Testis (tissue), 3 donors: ENCODE measurements around the gene NCAPD3. TPM values are rescaled to one million over a fixed set of nuclear protein-coding genes. Genes with fewer than 3 reads are reported as not detected.

Experiments
- DNase-seq: peaks from one replicate; pipeline ENCODE4 v3.0.0-alpha.2; 2019
- H3K27ac ChIP-seq, 2 donors: fragments of 200-600 bp; sonication (generic); one replicate each; pipeline ENCODE4 v1.5.1; 2019
- H3K27me3 ChIP-seq: fragments of 200-600 bp; sonication (generic); one replicate; pipeline ENCODE4 v1.5.1; 2019
- H3K36me3 ChIP-seq: fragments of 200-600 bp; sonication (generic); one replicate; pipeline ENCODE4 v1.5.1; 2017; ENCODE audit warnings: low read depth; ENCODE audit errors: missing control alignments
- H3K4me1 ChIP-seq: fragments of 200-600 bp; sonication (generic); one replicate; pipeline ENCODE4 v1.5.1; 2019
- H3K4me3 ChIP-seq, 2 donors: fragments of 200-600 bp; sonication (generic); one replicate each; pipeline ENCODE4 v1.5.1; 2017 to 2019
- H3K9me3 ChIP-seq: fragments of 200-600 bp; sonication (generic); one replicate; pipeline ENCODE4 v1.5.1; 2017
- CTCF ChIP-seq, 3 experiments: fragments of 450-650 bp in 2 of 3; fragments of 200-600 bp in 1 of 3; sonication (generic) in 1 of 3; IDR thresholded peaks; one replicate each; pipeline ENCODE4 v1.5.1; 2016 to 2019; ENCODE audit warnings: antibody characterized with exemption in 3 of 3, mild to moderate bottlenecking in 2 of 3, moderate library complexity in 1 of 3
- POLR2A ChIP-seq: fragments of 450-650 bp; IDR thresholded peaks from one replicate; pipeline ENCODE4 v1.6.1; 2017; ENCODE audit warnings: antibody characterized with exemption, mild to moderate bottlenecking, moderate library complexity
- WGBS, 2 donors: methylation state at CpG; one replicate each; pipeline ENCODE4 v1.1.5; 2018; 5-methylcytosine and 5-hydroxymethylcytosine counted together
- intact Hi-C: fragments of 100-400 bp; cut with DNase I; formaldehyde crosslinking; loops from one replicate; pipeline ENCODE4 v1.15.1; 2023; ENCODE audit warnings: low total_unique reads
- polyA plus RNA-seq: library from polyadenylated mRNA; stranded (reverse); fragments of 350-450 nt; fragmentation: Illumina TruSeq; extraction: RNeasy Lipid Tissue Mini Kit (QIAGEN cat#74804); gene quantifications from one replicate; pipeline ENCODE4 v1.2.3, GENCODE V29; 2014; ENCODE audit warnings: low read depth, low replicate concordance; ENCODE audit not compliant: insufficient read depth
- total RNA-seq, 2 donors: library from RNA; depleted of rRNA; stranded (reverse); fragments of >200 nt; gene quantifications; one replicate each; pipeline ENCODE4 v1.2.3, GENCODE V29; 2016

Gene NCAPD3
- total and polyA plus RNA-seq, 3 donors from 2014 or later: 30.8 to 82.9 (median 69.3) TPM

- H3K36me3 ChIP-seq: no peaks in the 10 kb centered on the region
- H3K4me1 ChIP-seq: no peaks in the 10 kb centered on the region
- no peaks in the 10 kb centered on the region for H3K9me3 ChIP-seq
- intact Hi-C loops: no loop called here
- 79 to 84% methylated on average over 5 of the region's 5 CpGs for WGBS, 2 donors
- H3K27ac ChIP-seq: no peak overlapping the region
- H3K27me3 ChIP-seq: no peaks in the 10 kb centered on the region
- H3K4me3 ChIP-seq: no peak overlapping the region
- no peak for TF ChIP-seq POLR2A
- TF ChIP-seq CTCF (IDR thresholded peaks at IDR 0.05): no peak
- no peak for DNase-seq
These were observed 113.4 kb downstream of the NCAPD3 start for GRCh38 chr11:134110252-134110815.

Other genes starting within 250 kb of the NCAPD3 start
- 100 to 1,000 TPM; 172 to 188 TPM for gene JAM3, start 154.9 kb downstream of the NCAPD3 start, total RNA-seq
- gene JAM3, start 154.9 kb downstream of the NCAPD3 start, polyA plus RNA-seq: 81.0 TPM
- gene VPS26B, start 704 bp upstream of the NCAPD3 start, total RNA-seq: 10 to 100 TPM; 74.0 to 84.1 TPM
- 54.2 TPM for gene VPS26B, start 704 bp upstream of the NCAPD3 start, polyA plus RNA-seq
- 10 to 100 TPM; 85.0 to 86.9 TPM for gene THYN1, start 29.4 kb upstream of the NCAPD3 start, total RNA-seq
- gene THYN1, start 29.4 kb upstream of the NCAPD3 start, polyA plus RNA-seq: 94.0 TPM
- 10 to 100 TPM; 35.1 to 47.9 TPM for gene ACAD8, start 29.6 kb upstream of the NCAPD3 start, total RNA-seq
- gene ACAD8, start 29.6 kb upstream of the NCAPD3 start, polyA plus RNA-seq: 27.4 TPM
- 10 to 100 TPM; 15.6 to 21.3 TPM for gene GLB1L3, start 52.4 kb upstream of the NCAPD3 start, total RNA-seq
- gene GLB1L3, start 52.4 kb upstream of the NCAPD3 start, polyA plus RNA-seq: 13.2 TPM
- gene GLB1L2, start 108.0 kb upstream of the NCAPD3 start, total RNA-seq: 10 to 100 TPM; 29.1 to 29.9 TPM
- 18.5 TPM for gene GLB1L2, start 108.0 kb upstream of the NCAPD3 start, polyA plus RNA-seq
- 1 to 10 TPM; 3.0 to 4.3 TPM for gene B3GAT1, start 188.3 kb upstream of the NCAPD3 start, total RNA-seq
- gene B3GAT1, start 188.3 kb upstream of the NCAPD3 start, polyA plus RNA-seq: 2.7 TPM